D721Med (cell line): ENCODE measurements around the gene KCNH6.

Experiments
- DNase-seq: peaks from one replicate; pipeline ENCODE4 v3.0.0; 2011; ENCODE audit warnings: low spot score; ENCODE audit not compliant: insufficient read length
- FAIRE-seq: peaks from 2 replicates; lab custom pipeline; 2011; peaks lifted over from hg19 to GRCh38; lab: Jason Lieb, UNC
- TF ChIP-seq, protein P1 (sequence below): IDR thresholded peaks from 2 replicates; pipeline ENCODE4 v1.5.1; 2012; ENCODE audit warnings: mild to moderate bottlenecking, control low read depth; ENCODE audit not compliant: insufficient read depth; ENCODE audit errors: missing control alignments

Gene KCNH6

DNA sequence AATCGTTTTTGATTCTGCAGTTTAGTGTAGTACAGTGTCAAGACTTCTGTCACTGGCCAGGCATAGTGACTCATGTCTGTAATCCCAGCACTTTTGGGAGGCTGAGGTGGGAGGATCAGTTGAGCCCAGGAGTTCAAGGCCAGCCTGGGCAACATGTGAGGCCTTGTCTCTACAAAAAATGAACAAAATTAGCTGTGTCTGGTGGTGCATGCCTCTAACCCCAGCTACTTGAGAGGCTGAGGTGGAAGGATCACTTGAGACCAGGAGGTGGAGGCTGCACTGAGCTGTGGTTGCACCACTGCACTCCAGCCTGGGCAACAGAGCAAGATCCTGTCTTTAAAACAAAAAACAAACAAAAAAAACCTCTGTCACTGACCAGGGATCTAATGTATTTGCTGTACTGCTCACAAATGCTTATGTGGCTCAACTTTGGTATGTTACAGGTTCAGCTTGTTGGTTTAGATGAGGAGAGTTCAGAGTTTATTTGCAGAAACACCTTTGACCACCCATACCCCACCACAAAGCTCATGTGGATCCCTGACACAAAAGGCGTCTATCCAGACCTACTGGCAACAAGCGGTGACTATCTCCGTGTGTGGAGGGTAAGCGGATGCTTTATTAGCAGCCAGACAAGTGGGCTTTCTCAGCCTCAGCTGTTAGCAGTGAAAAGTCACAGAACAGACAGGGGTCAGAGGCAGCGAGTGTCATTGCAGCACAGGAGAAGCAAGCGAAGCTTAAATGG lies 55.0 kb downstream of the KCNH6 start:
- FAIRE-seq (no peak), DNase-seq (no peak)
- TF ChIP-seq, protein P1, sequence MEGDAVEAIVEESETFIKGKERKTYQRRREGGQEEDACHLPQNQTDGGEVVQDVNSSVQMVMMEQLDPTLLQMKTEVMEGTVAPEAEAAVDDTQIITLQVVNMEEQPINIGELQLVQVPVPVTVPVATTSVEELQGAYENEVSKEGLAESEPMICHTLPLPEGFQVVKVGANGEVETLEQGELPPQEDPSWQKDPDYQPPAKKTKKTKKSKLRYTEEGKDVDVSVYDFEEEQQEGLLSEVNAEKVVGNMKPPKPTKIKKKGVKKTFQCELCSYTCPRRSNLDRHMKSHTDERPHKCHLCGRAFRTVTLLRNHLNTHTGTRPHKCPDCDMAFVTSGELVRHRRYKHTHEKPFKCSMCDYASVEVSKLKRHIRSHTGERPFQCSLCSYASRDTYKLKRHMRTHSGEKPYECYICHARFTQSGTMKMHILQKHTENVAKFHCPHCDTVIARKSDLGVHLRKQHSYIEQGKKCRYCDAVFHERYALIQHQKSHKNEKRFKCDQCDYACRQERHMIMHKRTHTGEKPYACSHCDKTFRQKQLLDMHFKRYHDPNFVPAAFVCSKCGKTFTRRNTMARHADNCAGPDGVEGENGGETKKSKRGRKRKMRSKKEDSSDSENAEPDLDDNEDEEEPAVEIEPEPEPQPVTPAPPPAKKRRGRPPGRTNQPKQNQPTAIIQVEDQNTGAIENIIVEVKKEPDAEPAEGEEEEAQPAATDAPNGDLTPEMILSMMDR: no peak

DNA sequence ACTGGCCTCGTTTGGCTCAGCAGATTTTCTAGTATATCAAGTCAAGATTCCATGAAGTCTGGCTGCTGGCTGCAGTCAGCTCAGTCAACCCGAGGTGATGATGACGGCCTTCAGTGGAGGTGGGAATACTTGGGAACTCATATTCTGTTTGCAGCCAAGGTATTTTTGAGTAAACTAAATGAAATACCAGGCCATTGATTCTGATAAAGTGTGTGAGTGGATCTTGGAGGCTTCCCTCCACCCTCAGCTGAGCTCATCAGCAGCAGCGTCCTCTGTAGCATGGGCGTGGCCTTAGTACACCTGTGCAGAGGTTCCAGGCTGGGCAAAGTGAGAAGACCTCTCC lies 55.6 kb downstream of the KCNH6 start:
- DNase-seq (no peak), FAIRE-seq (no peak)
- TF ChIP-seq, protein P1: no peak

DNA sequence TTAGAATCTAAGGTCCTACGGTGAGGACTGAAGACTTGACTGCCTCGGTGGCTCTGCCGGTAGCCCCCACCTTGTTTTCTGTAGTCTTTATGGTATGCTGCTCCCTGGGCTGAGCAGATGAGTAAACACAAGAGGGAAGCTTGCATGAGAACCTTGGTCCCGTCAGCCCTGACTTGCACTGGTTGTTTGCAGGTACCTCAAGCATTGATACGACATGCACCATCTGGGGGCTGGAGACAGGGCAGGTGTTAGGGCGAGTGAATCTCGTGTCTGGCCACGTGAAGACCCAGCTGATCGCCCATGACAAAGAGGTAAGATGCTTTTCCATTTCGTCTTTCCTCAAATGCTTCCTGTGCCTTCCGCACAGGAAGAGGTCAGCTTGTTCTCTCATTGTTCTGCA lies 56.5 kb downstream of the KCNH6 start:
- FAIRE-seq: no peak
- DNase-seq: no peak
- TF ChIP-seq, protein P1: no peak

DNA sequence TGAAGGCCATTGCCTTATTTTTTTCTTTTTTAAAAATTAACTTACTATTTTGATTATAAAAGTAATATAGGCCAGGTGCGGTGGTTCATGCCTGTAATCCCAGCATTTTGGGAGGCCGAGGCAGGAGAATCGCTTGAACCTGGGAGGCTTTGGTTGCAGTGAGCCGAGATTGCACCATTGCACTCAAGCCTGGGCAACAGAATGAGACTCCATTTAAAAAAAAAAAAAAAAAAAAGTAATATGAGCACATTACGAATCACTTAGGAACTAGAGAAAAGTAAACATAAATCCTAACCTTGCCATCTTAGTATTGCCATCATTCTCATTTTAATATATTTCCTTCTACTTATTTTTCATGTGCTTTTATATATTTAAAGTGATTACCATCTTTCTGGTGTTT lies 64.6 kb downstream of the KCNH6 start:
- FAIRE-seq (no peak), DNase-seq (no peak)
- TF ChIP-seq, protein P1: no peak

DNA sequence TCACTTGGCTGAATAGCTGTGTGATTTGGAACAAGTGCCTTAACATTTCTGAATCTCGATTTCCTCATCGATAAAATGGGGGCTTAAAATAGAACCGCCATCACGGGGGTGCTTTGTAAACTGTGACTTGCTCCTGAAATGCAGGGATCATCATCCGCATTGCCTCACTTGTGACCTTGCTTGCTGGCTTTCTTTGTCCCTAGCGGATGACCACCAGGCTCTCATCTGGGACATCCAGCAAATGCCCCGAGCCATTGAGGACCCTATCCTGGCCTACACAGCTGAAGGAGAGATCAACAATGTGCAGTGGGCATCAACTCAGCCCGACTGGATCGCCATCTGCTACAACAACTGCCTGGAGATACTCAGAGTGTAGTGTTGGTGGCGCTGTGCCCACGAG lies 65.6 kb downstream of the KCNH6 start:
- FAIRE-seq (no peak), DNase-seq (no peak)
- TF ChIP-seq, protein P1: no peak

DNA sequence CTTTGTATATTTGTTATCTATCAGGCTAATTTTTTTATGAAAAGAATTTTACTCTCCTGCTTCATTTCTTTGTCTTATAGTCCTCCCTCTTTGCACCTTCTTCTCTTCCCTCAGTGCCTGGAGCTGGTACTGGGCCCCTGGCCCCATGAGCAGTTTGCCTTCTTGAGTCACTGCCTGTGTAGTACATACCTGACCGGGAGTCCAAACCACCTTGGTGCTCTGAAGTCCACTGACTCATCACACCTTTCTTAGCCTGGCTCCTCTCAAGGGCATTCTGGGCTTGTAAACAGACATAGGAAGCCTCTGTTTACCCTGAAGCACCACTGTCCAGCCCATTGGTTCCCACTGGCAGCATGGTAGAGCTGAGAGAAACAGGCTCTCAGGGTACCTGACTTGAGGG lies 66.5 kb downstream of the KCNH6 start:
- no peak for DNase-seq
- TF ChIP-seq, protein P1: no peak
- no peak for FAIRE-seq

DNA sequence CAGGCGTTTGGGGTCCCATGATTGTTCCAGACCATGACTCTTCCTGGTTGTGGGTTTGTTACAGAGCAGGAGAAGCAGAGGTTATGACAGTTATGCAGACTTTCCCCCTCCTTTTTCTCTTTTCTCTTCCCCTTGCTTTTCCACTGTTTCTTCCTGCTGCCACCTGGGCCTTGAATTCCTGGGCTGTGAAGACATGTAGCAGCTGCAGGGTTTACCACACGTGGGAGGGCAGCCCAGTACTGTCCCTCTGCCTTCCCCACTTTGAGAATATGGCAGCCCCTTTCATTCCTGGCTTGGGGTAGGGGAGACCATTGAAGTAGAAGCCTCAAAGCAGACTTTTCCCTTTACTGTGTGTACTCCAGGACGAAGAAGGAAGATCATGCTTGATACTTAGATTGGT lies 69.6 kb downstream of the KCNH6 start:
- no peak for DNase-seq
- TF ChIP-seq, protein P1: no peak
- no peak for FAIRE-seq
